ENCODE measurements around the gene CDC42. TPM values are rescaled to one million over a fixed set of nuclear protein-coding genes. Genes with fewer than 3 reads are reported as not detected.

The CDC42 gene
- polyA plus RNA-seq, 1 donor from 2014 or later: 913 TPM

GRCh38 chr1:22024485-22025367 is 27.8 kb upstream of the CDC42 start:
- Histone ChIP-seq H2AFZ (ENCODE audit: low read depth, low read length) (peak overlapping the region; percentile 72), H3K27ac (ENCODE audit: low read length) (peak overlapping the region; percentile 82), H3K4me3 (ENCODE audit: low read length) (peak overlapping the region; percentile 85), H3F3A (ENCODE audit: insufficient read depth, low read length, poor library complexity, severe bottlenecking) (no peaks in the 10 kb centered on the region), H4K20me1 (ENCODE audit: insufficient read depth) (no peaks in the 10 kb centered on the region), H3K4me2 (ENCODE audit: low read length) (peak overlapping the region; percentile 84), H3K79me2 (replicated peaks; ENCODE audit: insufficient read depth, low read length) (peaks cover 8% of the 10 kb centered on the region), H3K36me3 (ENCODE audit: insufficient read depth, low read length) (no peaks in the 10 kb centered on the region), H3K27me3 (ENCODE audit: insufficient read depth, low read depth, low read length) (no peaks in the 10 kb centered on the region), H3K9me3 (ENCODE audit: low read length) (no peaks in the 10 kb centered on the region), H3K9me2 (ENCODE audit: insufficient read depth, low read length) (no peaks in the 10 kb centered on the region), H3K9ac (ENCODE audit: low read length) (peak overlapping the region; percentile 40)
- TF ChIP-seq EZH2 (IDR thresholded peaks at IDR 0.05; ENCODE audit: borderline replicate concordance, insufficient read depth, low read length, poor library complexity, severe bottlenecking) (no peak), MXI1 (conservative IDR thresholded peaks at IDR 0.05; ENCODE audit: poor library complexity, severe bottlenecking) (no peak), POLR2AphosphoS5 (IDR thresholded peaks at IDR 0.05) (no peak), REST (IDR thresholded peaks at IDR 0.05; ENCODE audit: borderline replicate concordance) (no peak), SMC3 (conservative IDR thresholded peaks at IDR 0.05; ENCODE audit: poor library complexity) (no peak), RAD21 (conservative IDR thresholded peaks at IDR 0.05) (no peak), EP300 (conservative IDR thresholded peaks at IDR 0.05; ENCODE audit: poor library complexity, severe bottlenecking) (no peak), TAF1 (IDR thresholded peaks at IDR 0.05; ENCODE audit: low read depth) (no peak), CTCF (IDR thresholded peaks at IDR 0.05; ENCODE audit: poor library complexity, severe bottlenecking) (no peak)

- peak overlapping the region; percentile 82 for H3K27ac ChIP-seq (ENCODE audit: low read length)
- H3K9me2 ChIP-seq (ENCODE audit: insufficient read depth, low read length): no peaks in the 10 kb centered on the region
- peak overlapping the region; percentile 85 for H3K4me3 ChIP-seq (ENCODE audit: low read length)
- no peaks in the 10 kb centered on the region for H3F3A ChIP-seq (ENCODE audit: insufficient read depth, low read length, poor library complexity, severe bottlenecking)
- H2AFZ ChIP-seq (ENCODE audit: low read depth, low read length): peak overlapping the region; percentile 98
- peaks cover 8% of the 10 kb centered on the region for H3K79me2 ChIP-seq (replicated peaks; ENCODE audit: insufficient read depth, low read length)
- no peaks in the 10 kb centered on the region for H3K36me3 ChIP-seq (ENCODE audit: insufficient read depth, low read length)
- H4K20me1 ChIP-seq (ENCODE audit: insufficient read depth): no peaks in the 10 kb centered on the region
- TF ChIP-seq POLR2AphosphoS5 (IDR thresholded peaks at IDR 0.05) (peak; percentile 95), EZH2 (IDR thresholded peaks at IDR 0.05; ENCODE audit: borderline replicate concordance, insufficient read depth, low read length, poor library complexity, severe bottlenecking) (no peak), SMC3 (conservative IDR thresholded peaks at IDR 0.05; ENCODE audit: poor library complexity) (peak; percentile 27), TAF1 (IDR thresholded peaks at IDR 0.05; ENCODE audit: low read depth) (peak; percentile 82), MXI1 (conservative IDR thresholded peaks at IDR 0.05; ENCODE audit: poor library complexity, severe bottlenecking) (peak; percentile 69), REST (IDR thresholded peaks at IDR 0.05; ENCODE audit: borderline replicate concordance) (peak; percentile 54), RAD21 (conservative IDR thresholded peaks at IDR 0.05) (no peak), CTCF (IDR thresholded peaks at IDR 0.05; ENCODE audit: poor library complexity, severe bottlenecking) (peak; percentile 25), EP300 (conservative IDR thresholded peaks at IDR 0.05; ENCODE audit: poor library complexity, severe bottlenecking) (peak; percentile 31)
- peak overlapping the region; percentile 84 for H3K4me2 ChIP-seq (ENCODE audit: low read length)
- no peaks in the 10 kb centered on the region for H3K9me3 ChIP-seq (ENCODE audit: low read length)
- peak overlapping the region; percentile 90 for H3K9ac ChIP-seq (ENCODE audit: low read length)
- no peaks in the 10 kb centered on the region for H3K27me3 ChIP-seq (ENCODE audit: insufficient read depth, low read depth, low read length)
Measured at GRCh38 chr1:22025368-22026155, 26.9 kb upstream of the CDC42 start.

Measured in neural cell (in vitro differentiated cells).